ENCODE results near the gene LSAMP.

- no peak for TF ChIP-seq CTCF (IDR thresholded peaks at IDR 0.05)
- TF ChIP-seq POLR2A (IDR thresholded peaks at IDR 0.05): no peak
Observed at GRCh38 chr3:116030131-116030850, 415.0 kb downstream of the LSAMP start.
